CD4-positive, alpha-beta T cell treated with Interleukin-2 at 100 ng/mL for 4 hours (primary cell): ENCODE data around the gene RANBP9.

Experiments used
- DNase-seq: peaks from one replicate; pipeline ENCODE4 v3.0.0-alpha.2; 2020; ENCODE audit warnings: low spot score

RANBP9 gene

DNA sequence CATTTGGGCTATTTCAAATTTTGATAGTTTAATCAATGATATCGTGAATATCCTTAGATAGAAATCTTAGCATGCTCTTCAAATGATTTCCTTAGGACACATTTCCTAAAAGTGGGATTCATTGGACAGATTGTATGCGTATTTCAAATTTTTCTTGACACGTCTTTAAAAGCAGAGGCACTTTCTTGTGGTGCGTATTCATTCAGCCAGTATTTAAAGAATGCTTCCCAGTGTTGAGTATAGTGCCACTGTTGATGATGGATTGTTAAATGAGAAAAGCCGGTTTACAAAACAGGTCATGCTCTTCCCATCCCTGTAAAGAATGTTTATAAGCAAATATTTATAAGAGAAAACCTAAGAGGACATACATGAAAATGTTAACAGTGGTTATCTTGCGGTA is 111.6 kb downstream of the RANBP9 start:
- no peak for DNase-seq

DNA sequence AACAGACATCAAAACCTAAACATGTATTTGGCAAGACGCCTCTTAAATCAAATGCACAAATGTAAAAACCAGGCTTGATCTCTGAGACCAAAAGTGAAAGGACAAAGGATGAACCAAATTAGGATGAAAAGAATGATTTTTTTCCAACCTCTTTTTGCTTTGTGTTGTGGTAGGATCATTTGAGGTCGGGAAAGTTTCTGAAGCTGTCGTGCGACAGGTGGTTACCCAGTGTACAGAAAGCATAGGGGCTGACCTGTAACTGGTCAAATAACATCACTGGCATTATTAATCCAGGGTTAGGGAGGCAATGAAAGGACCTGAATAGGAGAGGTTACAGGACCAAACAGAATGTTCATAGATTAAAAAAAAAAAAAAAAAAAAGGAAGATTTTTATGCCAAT is 114.6 kb downstream of the RANBP9 start:
- DNase-seq: no peak

- no peak for DNase-seq
Measured at GRCh38 chr6:13593720-13594119, 117.9 kb downstream of the RANBP9 start.

GRCh38 chr6:13593103-13593502 is 118.5 kb downstream of the RANBP9 start:
- no peak for DNase-seq

- DNase-seq: no peak
Measured at GRCh38 chr6:13591205-13591921, 120.3 kb downstream of the RANBP9 start.

GRCh38 chr6:13590574-13591153 is 121.0 kb downstream of the RANBP9 start:
- DNase-seq: no peak

- DNase-seq: no peak
Measured at GRCh38 chr6:13589801-13590200, 121.8 kb downstream of the RANBP9 start.

- no peak for DNase-seq
Measured at GRCh38 chr6:13586603-13587542, 124.8 kb downstream of the RANBP9 start.

DNA sequence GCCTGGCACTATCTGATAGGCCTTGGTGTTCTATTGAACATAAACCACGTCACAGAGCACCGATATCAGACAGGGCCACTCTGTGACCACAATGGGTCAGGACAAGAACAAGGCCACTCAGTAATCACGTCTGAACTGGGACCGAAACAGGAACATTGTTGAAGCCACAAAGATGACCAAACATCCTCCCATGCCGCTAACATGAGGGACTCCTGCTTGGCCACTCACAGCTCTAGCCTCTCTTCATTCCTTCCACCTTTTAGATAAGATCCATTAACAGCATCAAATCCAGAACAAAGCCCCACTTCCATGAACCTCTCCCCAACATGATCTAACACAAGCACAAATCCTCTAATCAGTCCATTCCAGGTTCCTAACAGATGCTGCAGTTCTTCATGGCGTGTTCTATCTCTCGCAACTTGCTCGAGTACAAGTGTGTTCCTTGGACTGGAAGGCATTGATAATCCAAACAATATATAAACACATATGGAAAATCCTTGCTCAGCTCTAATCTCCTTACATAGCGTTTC is 129.9 kb downstream of the RANBP9 start:
- no peak for DNase-seq

- no peak for DNase-seq
Measured at GRCh38 chr6:13579911-13580310, 131.7 kb downstream of the RANBP9 start.

GRCh38 chr6:13577926-13578325 is 133.7 kb downstream of the RANBP9 start:
- DNase-seq: no peak

- no peak for DNase-seq
Measured at GRCh38 chr6:13576017-13576416, 135.6 kb downstream of the RANBP9 start.

DNA sequence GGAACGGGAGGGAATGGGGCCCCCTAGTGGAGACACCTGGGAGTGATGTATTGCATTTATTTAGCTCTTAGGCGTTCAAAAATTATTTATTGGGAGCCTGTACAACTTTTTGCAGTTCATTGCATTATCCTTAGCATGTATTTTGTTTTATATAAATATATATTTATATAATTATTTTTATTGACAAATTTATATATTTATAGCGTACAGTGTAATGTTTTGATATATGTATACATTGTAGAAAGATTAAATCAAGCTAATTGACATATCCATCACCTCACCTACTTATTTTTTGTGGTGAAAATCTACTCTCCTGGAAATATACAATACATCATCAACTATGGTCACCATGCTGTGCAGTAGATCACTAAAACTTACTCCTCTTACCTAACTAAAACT is 136.3 kb downstream of the RANBP9 start:
- DNase-seq: no peak

- DNase-seq: peak; percentile 80
Measured at GRCh38 chr6:13574571-13575376, 136.9 kb downstream of the RANBP9 start, which contains the start of gene SIRT5. TSS of gene SIRT5 (plus strand) at chr6:13574601. CDS start at chr6:13584111, 9,510 bp downstream.

DNA sequence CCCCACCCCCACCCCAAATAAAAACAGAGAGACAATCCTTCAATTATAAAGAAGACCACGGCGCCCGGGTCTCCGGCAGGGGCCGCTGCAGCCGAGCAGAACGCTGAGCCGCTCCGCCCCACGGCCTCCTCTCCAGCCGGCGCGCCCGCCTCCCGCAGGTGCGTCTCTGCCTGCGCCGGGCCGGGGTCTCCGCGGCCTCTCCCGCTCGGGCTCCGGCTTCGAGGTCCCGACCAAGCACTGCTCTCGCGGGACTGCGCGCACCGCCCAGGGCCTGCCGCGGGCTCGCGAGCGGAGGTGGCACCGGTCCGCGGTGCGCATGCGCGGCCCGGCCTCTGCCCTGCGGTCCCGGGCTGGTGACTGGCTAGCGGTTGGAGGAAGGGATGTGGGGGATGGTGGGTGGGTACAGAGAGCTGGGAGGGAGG is 137.5 kb downstream of the RANBP9 start:
- DNase-seq: peak; percentile 94

- peak; percentile 4 for DNase-seq
Measured at GRCh38 chr6:13573669-13574110, 137.9 kb downstream of the RANBP9 start.

DNA sequence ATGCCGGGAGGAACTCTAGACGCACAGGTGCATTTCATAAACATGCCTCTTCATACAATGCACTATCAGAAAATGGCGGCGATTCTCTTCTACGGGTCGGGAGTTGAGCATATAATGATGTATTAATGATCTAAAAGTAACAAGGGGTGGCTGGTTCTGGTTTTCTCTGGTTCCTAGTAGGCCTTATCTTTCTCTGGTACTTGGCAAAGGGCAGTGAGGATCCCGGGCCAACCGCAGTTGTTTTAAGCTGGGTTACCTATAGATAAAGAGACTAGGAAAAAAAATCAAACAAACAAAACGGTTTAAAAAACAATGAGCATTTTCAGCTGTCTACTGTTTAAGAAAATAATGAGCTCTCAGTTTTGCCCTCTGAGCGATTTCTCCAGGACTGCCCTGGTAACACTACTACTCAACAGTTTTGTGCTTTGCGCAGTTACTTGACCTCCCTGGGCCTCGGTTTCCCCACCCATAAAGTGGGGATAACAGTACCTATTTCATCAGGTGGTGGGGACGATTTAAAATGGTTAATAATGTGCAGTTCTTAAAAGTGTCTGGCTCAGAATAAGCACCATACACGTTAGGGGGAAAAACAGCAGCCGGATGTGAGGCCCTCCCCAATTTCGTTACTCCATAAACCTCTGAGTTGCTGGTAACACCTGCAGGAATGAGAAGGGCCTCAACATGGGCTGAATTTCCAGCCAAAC is 138.5 kb downstream of the RANBP9 start:
- DNase-seq: no peak

GRCh38 chr6:13572240-13572639 is 139.4 kb downstream of the RANBP9 start:
- no peak for DNase-seq
